ENCODE measurements around the gene ARHGAP18. TPM values are rescaled to one million over a fixed set of nuclear protein-coding genes. Genes with fewer than 3 reads are reported as not detected.

The ARHGAP18 gene
- total and polyA plus RNA-seq, 8 donors, result 6.0 to 104 (median 30.2) TPM

GRCh38 chr6:129711271-129711631 lies 1.3 kb upstream of the ARHGAP18 start:
- TF ChIP-seq EP300 (IDR thresholded peaks at IDR 0.05) (no peak), CTCF (IDR thresholded peaks at IDR 0.05) (no peak), POLR2AphosphoS5 (IDR thresholded peaks at IDR 0.05) (no peak), POLR2A (IDR thresholded peaks at IDR 0.05) (no peak)
- Histone ChIP-seq H3K36me3 (no peaks in the 10 kb centered on the region), H3K9me3 (no peaks in the 10 kb centered on the region), H3K27me3 (no peaks in the 10 kb centered on the region), H3K4me3 (no peak overlapping the region), H3K4me1 (peaks cover 0 to 39% (median 25%) of the 10 kb centered on the region in 4 donors), H3K27ac (no peak overlapping the region)
- intact Hi-C loops (cut with DNase I; ENCODE audit: low total_unique reads), result no loop called here
- WGBS, 5 donors, result 89 to 96% (median 93%) methylated on average over 2 of the region's 2 CpGs
- no peak for DNase-seq

- peaks cover 4 to 45% (median 28%) of the 10 kb centered on the region in 4 donors for H3K4me1 ChIP-seq
- intact Hi-C loops (cut with DNase I; ENCODE audit: low total_unique reads), result no loop called here
- H3K27ac ChIP-seq, result peak overlapping the region; percentile 85 to 94 (median 90)
- no peak for TF ChIP-seq CTCF (IDR thresholded peaks at IDR 0.05)
- TF ChIP-seq EP300 (IDR thresholded peaks at IDR 0.05), result no peak
- TF ChIP-seq POLR2AphosphoS5 (IDR thresholded peaks at IDR 0.05), result no peak
- WGBS, 5 donors, result 10 to 29% (median 22%) methylated on average over 14 of the region's 14 CpGs
- no peaks in the 10 kb centered on the region for H3K9me3 ChIP-seq
- H3K4me3 ChIP-seq, result peak overlapping the region; percentile 54 to 65 (median 63)
- no peak for DNase-seq
- no peaks in the 10 kb centered on the region for H3K27me3 ChIP-seq
- no peaks in the 10 kb centered on the region for H3K36me3 ChIP-seq
Observed at GRCh38 chr6:129710450-129711270, 683 bp upstream of the ARHGAP18 start.

GRCh38 chr6:129709196-129709768 lies 695 bp downstream of the ARHGAP18 start:
- 15 to 29% (median 17%) methylated on average over 2 of the region's 2 CpGs for WGBS, 5 donors
- Histone ChIP-seq H3K36me3 (no peaks in the 10 kb centered on the region), H3K4me3 (peak overlapping the region; percentile 54 to 65 (median 63)), H3K27me3 (no peaks in the 10 kb centered on the region), H3K4me1 (peaks cover 6 to 58% (median 28%) of the 10 kb centered on the region in 4 donors), H3K9me3 (no peaks in the 10 kb centered on the region), H3K27ac (peak overlapping the region; percentile 85 to 94 (median 90))
- TF ChIP-seq CTCF (IDR thresholded peaks at IDR 0.05) (no peak), EP300 (IDR thresholded peaks at IDR 0.05) (no peak), POLR2A (IDR thresholded peaks at IDR 0.05) (no peak), POLR2AphosphoS5 (IDR thresholded peaks at IDR 0.05) (no peak)
- peak; percentile 38 to 79 for DNase-seq
- intact Hi-C loops (cut with DNase I; ENCODE audit: low total_unique reads), result no loop called here

GRCh38 chr6:129708496-129709195 lies 1.3 kb downstream of the ARHGAP18 start:
- Histone ChIP-seq H3K9me3 (no peaks in the 10 kb centered on the region), H3K27me3 (no peaks in the 10 kb centered on the region), H3K4me3 (peak overlapping the region; percentile 54 to 65 (median 63)), H3K27ac (peak overlapping the region; percentile 50 to 93 (median 86)), H3K4me1 (peaks cover 9 to 65% (median 28%) of the 10 kb centered on the region in 4 donors), H3K36me3 (no peaks in the 10 kb centered on the region)
- intact Hi-C loops (cut with DNase I; ENCODE audit: low total_unique reads), result no loop called here
- TF ChIP-seq EP300 (IDR thresholded peaks at IDR 0.05) (no peak), POLR2AphosphoS5 (IDR thresholded peaks at IDR 0.05) (no peak), CTCF (IDR thresholded peaks at IDR 0.05) (no peak), POLR2A (IDR thresholded peaks at IDR 0.05) (no peak)
- no peak for DNase-seq
- 21 to 53% (median 31%) methylated on average over 4 of the region's 4 CpGs for WGBS, 5 donors
